ENCODE measurements around the gene TSPAN18.

DNA sequence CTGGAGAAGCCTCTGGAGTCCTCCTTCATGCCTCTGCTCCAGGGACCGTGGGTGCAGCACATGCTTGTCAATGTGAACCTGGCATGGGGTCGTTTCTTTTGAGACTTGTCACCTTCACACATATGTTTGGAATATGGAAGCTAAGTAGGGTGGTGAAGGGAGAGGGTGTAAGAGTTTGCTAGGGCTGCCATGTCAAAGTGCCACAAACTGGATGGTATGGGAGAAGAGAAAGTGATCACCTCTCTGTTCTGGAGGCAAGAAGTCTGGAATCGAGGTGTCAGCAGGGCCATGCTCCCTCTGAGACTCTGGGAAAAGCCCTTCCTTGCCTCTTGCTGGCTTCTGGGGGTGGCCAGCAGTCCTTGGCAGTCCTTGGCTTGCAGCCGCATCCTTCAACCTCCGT, 8.7 kb upstream of the TSPAN18 start:
- TF ChIP-seq, protein P1, sequence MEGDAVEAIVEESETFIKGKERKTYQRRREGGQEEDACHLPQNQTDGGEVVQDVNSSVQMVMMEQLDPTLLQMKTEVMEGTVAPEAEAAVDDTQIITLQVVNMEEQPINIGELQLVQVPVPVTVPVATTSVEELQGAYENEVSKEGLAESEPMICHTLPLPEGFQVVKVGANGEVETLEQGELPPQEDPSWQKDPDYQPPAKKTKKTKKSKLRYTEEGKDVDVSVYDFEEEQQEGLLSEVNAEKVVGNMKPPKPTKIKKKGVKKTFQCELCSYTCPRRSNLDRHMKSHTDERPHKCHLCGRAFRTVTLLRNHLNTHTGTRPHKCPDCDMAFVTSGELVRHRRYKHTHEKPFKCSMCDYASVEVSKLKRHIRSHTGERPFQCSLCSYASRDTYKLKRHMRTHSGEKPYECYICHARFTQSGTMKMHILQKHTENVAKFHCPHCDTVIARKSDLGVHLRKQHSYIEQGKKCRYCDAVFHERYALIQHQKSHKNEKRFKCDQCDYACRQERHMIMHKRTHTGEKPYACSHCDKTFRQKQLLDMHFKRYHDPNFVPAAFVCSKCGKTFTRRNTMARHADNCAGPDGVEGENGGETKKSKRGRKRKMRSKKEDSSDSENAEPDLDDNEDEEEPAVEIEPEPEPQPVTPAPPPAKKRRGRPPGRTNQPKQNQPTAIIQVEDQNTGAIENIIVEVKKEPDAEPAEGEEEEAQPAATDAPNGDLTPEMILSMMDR (IDR thresholded peaks at IDR 0.05; ENCODE audit: low read length) = no peak
- no peak for TF ChIP-seq EZH2 (optimal IDR thresholded peaks at IDR 0.05; ENCODE audit: low read depth, low read length)
